ENCODE results near the gene ADCY10.

ADCY10 gene, protein sequence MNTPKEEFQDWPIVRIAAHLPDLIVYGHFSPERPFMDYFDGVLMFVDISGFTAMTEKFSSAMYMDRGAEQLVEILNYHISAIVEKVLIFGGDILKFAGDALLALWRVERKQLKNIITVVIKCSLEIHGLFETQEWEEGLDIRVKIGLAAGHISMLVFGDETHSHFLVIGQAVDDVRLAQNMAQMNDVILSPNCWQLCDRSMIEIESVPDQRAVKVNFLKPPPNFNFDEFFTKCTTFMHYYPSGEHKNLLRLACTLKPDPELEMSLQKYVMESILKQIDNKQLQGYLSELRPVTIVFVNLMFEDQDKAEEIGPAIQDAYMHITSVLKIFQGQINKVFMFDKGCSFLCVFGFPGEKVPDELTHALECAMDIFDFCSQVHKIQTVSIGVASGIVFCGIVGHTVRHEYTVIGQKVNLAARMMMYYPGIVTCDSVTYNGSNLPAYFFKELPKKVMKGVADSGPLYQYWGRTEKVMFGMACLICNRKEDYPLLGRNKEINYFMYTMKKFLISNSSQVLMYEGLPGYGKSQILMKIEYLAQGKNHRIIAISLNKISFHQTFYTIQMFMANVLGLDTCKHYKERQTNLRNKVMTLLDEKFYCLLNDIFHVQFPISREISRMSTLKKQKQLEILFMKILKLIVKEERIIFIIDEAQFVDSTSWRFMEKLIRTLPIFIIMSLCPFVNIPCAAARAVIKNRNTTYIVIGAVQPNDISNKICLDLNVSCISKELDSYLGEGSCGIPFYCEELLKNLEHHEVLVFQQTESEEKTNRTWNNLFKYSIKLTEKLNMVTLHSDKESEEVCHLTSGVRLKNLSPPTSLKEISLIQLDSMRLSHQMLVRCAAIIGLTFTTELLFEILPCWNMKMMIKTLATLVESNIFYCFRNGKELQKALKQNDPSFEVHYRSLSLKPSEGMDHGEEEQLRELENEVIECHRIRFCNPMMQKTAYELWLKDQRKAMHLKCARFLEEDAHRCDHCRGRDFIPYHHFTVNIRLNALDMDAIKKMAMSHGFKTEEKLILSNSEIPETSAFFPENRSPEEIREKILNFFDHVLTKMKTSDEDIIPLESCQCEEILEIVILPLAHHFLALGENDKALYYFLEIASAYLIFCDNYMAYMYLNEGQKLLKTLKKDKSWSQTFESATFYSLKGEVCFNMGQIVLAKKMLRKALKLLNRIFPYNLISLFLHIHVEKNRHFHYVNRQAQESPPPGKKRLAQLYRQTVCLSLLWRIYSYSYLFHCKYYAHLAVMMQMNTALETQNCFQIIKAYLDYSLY (N-terminal part only)

DNA sequence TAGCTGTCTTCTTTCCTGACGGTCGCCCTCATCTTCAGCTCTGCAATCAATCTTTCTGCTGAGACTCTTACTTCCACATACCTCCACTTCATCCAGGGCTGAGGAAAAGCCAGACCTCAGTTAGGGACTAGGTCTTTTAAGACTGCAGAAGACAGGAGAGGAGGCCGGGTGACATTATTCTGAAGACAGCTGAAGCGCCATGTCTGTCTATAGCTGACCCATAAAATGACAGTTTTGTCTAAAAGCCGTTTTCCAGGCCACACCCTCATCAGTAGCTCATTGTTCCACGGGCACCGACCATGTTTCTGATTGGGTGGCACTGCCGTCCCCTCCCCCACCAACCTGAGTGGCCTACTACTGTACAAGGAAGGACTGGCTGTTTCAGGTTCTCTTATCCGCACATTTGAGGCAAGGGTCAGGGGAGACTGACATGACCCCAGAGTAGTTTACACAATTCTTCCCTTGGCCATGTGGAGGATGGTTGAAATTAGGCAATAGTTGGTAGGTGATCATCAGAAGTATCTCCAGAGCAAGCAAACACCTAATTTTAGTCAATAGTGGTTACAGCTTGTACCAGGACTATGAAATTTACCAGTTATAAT, at the start of gene ADCY10:
Gene ADCY10 (minus strand): TSS at position 240 of the 602 bp plus-strand sequence. CDS start 8,994 bp downstream, outside the sequence.
- no peaks in the 10 kb centered on the region for H3K79me2 ChIP-seq (ENCODE audit: insufficient read depth, low read depth)
- no peak within 1 kb of the TSS for H3K4me3 ChIP-seq (IDR thresholded peaks at IDR 0.05; ENCODE audit: insufficient read depth, low read depth, low read length)
- H3K27ac ChIP-seq = no peak within 1 kb of the TSS

DNA sequence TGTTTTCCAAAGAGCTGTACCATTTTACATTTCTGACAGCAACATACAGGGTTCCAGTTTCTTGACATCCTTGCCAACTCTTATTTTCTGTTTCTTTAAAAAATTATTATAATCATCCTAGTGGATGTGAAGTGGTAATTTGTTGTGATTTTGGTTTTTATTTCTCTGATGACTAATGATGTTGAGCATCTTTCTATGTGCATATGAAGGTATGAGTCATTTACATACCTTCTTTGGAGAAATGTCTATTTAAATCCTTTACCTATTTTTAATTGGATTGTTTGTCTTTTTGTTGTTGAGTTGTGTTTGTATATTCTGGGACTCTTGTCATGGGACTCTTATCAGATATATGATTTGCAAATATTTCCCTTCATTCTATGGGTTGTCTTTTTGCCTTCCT, 43.8 kb upstream of the ADCY10 start:
- Histone ChIP-seq H4K20me1 (ENCODE audit: insufficient read depth) (no peaks in the 10 kb centered on the region), H3K4me2 (no peak overlapping the region), H3K27ac (no peak overlapping the region), H3K4me1 (ENCODE audit: low read depth, poor library complexity, severe bottlenecking) (no peaks in the 10 kb centered on the region), H3K36me3 (ENCODE audit: insufficient read depth) (no peaks in the 10 kb centered on the region), H2AFZ (ENCODE audit: low read depth) (no peak overlapping the region), H3K79me2 (ENCODE audit: insufficient read depth, low read depth) (peaks cover 8% of the 10 kb centered on the region; the same call in 1 of the 2 replicates), H3K4me3 (IDR thresholded peaks at IDR 0.05; ENCODE audit: insufficient read depth, low read depth, low read length) (no peak overlapping the region), H3K27me3 (ENCODE audit: insufficient read depth, low read depth) (no peaks in the 10 kb centered on the region), H3K9ac (no peak overlapping the region)
- TF ChIP-seq, protein P1, sequence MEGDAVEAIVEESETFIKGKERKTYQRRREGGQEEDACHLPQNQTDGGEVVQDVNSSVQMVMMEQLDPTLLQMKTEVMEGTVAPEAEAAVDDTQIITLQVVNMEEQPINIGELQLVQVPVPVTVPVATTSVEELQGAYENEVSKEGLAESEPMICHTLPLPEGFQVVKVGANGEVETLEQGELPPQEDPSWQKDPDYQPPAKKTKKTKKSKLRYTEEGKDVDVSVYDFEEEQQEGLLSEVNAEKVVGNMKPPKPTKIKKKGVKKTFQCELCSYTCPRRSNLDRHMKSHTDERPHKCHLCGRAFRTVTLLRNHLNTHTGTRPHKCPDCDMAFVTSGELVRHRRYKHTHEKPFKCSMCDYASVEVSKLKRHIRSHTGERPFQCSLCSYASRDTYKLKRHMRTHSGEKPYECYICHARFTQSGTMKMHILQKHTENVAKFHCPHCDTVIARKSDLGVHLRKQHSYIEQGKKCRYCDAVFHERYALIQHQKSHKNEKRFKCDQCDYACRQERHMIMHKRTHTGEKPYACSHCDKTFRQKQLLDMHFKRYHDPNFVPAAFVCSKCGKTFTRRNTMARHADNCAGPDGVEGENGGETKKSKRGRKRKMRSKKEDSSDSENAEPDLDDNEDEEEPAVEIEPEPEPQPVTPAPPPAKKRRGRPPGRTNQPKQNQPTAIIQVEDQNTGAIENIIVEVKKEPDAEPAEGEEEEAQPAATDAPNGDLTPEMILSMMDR (conservative IDR thresholded peaks at IDR 0.05; ENCODE audit: low read depth, low read length) = no peak

More for the DNA sequence above, at the start of gene ADCY10:
- Histone ChIP-seq H3K4me2 (no peak within 1 kb of the TSS), H3K9ac (no peak within 1 kb of the TSS), H4K20me1 (ENCODE audit: insufficient read depth) (no peaks in the 10 kb centered on the region), H3K4me1 (ENCODE audit: low read depth, poor library complexity, severe bottlenecking) (no peaks in the 10 kb centered on the region), H3K36me3 (ENCODE audit: insufficient read depth) (no peaks in the 10 kb centered on the region), H3K27me3 (ENCODE audit: insufficient read depth, low read depth) (no peaks in the 10 kb centered on the region), H2AFZ (ENCODE audit: low read depth) (no peak within 1 kb of the TSS)
- TF ChIP-seq, protein P1 (conservative IDR thresholded peaks at IDR 0.05; ENCODE audit: low read depth, low read length) = no peak

DNA sequence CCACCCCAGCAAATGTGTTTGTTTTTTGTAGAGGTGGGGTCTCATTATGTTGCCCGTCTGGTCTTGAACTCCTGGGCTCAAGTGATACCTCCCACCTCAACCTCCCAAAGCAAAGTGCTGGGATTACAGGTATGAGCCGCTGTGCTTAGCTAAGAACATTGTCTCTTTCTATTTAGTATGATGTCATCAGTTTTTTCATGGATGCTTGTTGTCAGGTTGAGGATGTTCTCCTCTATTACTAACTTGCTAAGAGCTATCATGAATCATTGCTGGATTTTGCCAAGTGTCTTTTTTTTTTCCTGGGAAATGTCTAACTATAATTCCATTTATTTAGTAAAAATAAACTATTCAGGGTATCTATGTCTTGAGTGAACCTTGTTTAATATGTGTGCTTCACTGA, 42.0 kb upstream of the ADCY10 start:
- no peak overlapping the region for H3K27ac ChIP-seq
- H4K20me1 ChIP-seq (ENCODE audit: insufficient read depth) = no peaks in the 10 kb centered on the region
- no peak overlapping the region for H3K4me3 ChIP-seq (IDR thresholded peaks at IDR 0.05; ENCODE audit: insufficient read depth, low read depth, low read length)
- no peaks in the 10 kb centered on the region for H3K27me3 ChIP-seq (ENCODE audit: insufficient read depth, low read depth)
- H3K4me1 ChIP-seq (ENCODE audit: low read depth, poor library complexity, severe bottlenecking) = no peaks in the 10 kb centered on the region
- H3K36me3 ChIP-seq (ENCODE audit: insufficient read depth) = no peaks in the 10 kb centered on the region
- TF ChIP-seq, protein P1 (conservative IDR thresholded peaks at IDR 0.05; ENCODE audit: low read depth, low read length) = no peak
- H3K9ac ChIP-seq = no peak overlapping the region
- no peak overlapping the region for H2AFZ ChIP-seq (ENCODE audit: low read depth)
- no peak overlapping the region for H3K4me2 ChIP-seq
- peaks cover 6% of the 10 kb centered on the region; the same call in 1 of the 2 replicates for H3K79me2 ChIP-seq (ENCODE audit: insufficient read depth, low read depth)

DNA sequence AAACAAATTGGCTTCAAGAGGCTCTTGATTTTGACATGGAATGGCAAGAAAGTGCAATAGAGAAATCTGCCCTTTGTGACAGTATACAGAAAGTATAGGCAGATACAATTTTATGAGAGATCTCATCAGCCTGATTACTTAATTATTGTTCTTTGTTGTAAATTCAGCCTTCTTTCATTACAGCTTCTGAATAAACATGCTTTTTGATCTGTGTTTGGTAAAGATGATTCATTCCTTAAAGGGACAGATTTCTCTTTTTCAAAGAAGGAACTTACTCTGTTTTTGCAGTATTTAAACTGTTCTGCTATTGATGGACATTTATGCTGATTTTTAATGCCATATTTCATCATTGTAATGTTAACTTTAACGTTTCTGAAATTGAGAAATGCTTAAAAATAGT, 36.6 kb upstream of the ADCY10 start:
- Histone ChIP-seq H3K79me2 (ENCODE audit: insufficient read depth, low read depth) (peaks cover 54% of the 10 kb centered on the region), H3K4me3 (IDR thresholded peaks at IDR 0.05; ENCODE audit: insufficient read depth, low read depth, low read length) (no peak overlapping the region), H3K4me2 (no peak overlapping the region), H3K27ac (no peak overlapping the region), H3K9ac (no peak overlapping the region), H3K4me1 (ENCODE audit: low read depth, poor library complexity, severe bottlenecking) (no peaks in the 10 kb centered on the region), H2AFZ (ENCODE audit: low read depth) (no peak overlapping the region), H4K20me1 (ENCODE audit: insufficient read depth) (no peaks in the 10 kb centered on the region), H3K27me3 (ENCODE audit: insufficient read depth, low read depth) (no peaks in the 10 kb centered on the region), H3K36me3 (ENCODE audit: insufficient read depth) (no peaks in the 10 kb centered on the region)
- TF ChIP-seq, protein P1 (conservative IDR thresholded peaks at IDR 0.05; ENCODE audit: low read depth, low read length) = no peak
